ENCODE measurements around the gene HOXB8.
A peak's percentile ranks its signal among the peaks of the same experiment; 100 is the strongest.

Gene HOXB8

GRCh38 chr17:48582750-48583069 lies 32.4 kb downstream of the HOXB8 start:
- no peak for DNase-seq

GRCh38 chr17:48579760-48580554 lies 35.1 kb downstream of the HOXB8 start:
- no peak for DNase-seq

GRCh38 chr17:48579471-48579759 lies 35.7 kb downstream of the HOXB8 start:
- DNase-seq: no peak

GRCh38 chr17:48578616-48579470 lies 36.2 kb downstream of the HOXB8 start:
- no peak for DNase-seq

GRCh38 chr17:48577946-48578615 lies 37.0 kb downstream of the HOXB8 start, which contains the start of gene HOXB4:
Gene HOXB4 (minus strand): TSS chr17:48578350. CDS start chr17:48578319, 31 bp downstream.
- DNase-seq: peak in 2 of 4 experiments; percentile 22 to 31

GRCh38 chr17:48577330-48577945 lies 37.7 kb downstream of the HOXB8 start:
- no peak for DNase-seq

GRCh38 chr17:48576479-48577309 lies 38.4 kb downstream of the HOXB8 start:
- no peak for DNase-seq

GRCh38 chr17:48575673-48576478 lies 39.2 kb downstream of the HOXB8 start:
- DNase-seq: no peak

GRCh38 chr17:48575066-48575582 lies 40.0 kb downstream of the HOXB8 start:
- no peak for DNase-seq

GRCh38 chr17:48574505-48575065 lies 40.5 kb downstream of the HOXB8 start:
- no peak for DNase-seq

- no peak for DNase-seq
Observed at GRCh38 chr17:48571826-48572417, 43.2 kb downstream of the HOXB8 start.

GRCh38 chr17:48571024-48571818 lies 43.9 kb downstream of the HOXB8 start:
- no peak for DNase-seq

- DNase-seq: no peak
Observed at GRCh38 chr17:48570325-48571023, 44.6 kb downstream of the HOXB8 start.

- no peak for DNase-seq
Observed at GRCh38 chr17:48569674-48570324, 45.3 kb downstream of the HOXB8 start.

- no peak for DNase-seq
Observed at GRCh38 chr17:48569240-48569582, 45.9 kb downstream of the HOXB8 start.

GRCh38 chr17:48568499-48569239 lies 46.4 kb downstream of the HOXB8 start:
- DNase-seq: no peak

- no peak for DNase-seq
Observed at GRCh38 chr17:48567646-48568354, 47.3 kb downstream of the HOXB8 start.

Measured in activated CD4-positive, CD25-positive, alpha-beta regulatory T cell (primary cell).